Kidney epithelial cell (primary cell): ENCODE measurements around the gene ZNF101. TPM values are rescaled to one million over a fixed set of nuclear protein-coding genes. Genes with fewer than 3 reads are reported as not detected.
"Not testable (repeated sequence)": the region's sequence is repeated elsewhere in the genome, so short reads cannot be mapped to it uniquely, and the experiment has no call there.

ENCODE experiments used
- DNase-seq: peaks from one replicate; pipeline ENCODE4 v3.0.0-alpha.2; 2010; ENCODE audit warnings: low read depth
- H3K27me3 ChIP-seq: 2 replicates; pipeline ENCODE4 v1.6.0; 2011; ENCODE audit warnings: low read length; ENCODE audit not compliant: control insufficient read depth, insufficient read depth
- H3K36me3 ChIP-seq: 2 replicates; pipeline ENCODE4 v1.5.1; 2011; ENCODE audit warnings: low read length; ENCODE audit not compliant: control insufficient read depth, insufficient read depth
- H3K4me3 ChIP-seq: 2 replicates; pipeline ENCODE4 v1.5.1; 2011; ENCODE audit warnings: low read depth, mild to moderate bottlenecking, control low read depth, low read length
- CTCF ChIP-seq: IDR thresholded peaks from 2 replicates; pipeline ENCODE4 v1.5.1; 2011; ENCODE audit warnings: mild to moderate bottlenecking, moderate library complexity, low read length, control low read depth, inconsistent platforms; ENCODE audit not compliant: insufficient read depth, poor library complexity, severe bottlenecking
- total RNA-seq: library from RNA; depleted of rRNA; stranded (reverse); fragments of >200 nt; gene quantifications from 2 replicates; pipeline ENCODE4 v1.2.3, GENCODE V29; 2015

The ZNF101 gene
- total RNA-seq, 1 donor from 2014 or later: 5.3 TPM

GRCh38 chr19:19661141-19661674 lies 7.4 kb upstream of the ZNF101 start:
- TF ChIP-seq CTCF: no peak
- Histone ChIP-seq H3K27me3 (no peaks in the 10 kb centered on the region), H3K36me3 (no peaks in the 10 kb centered on the region), H3K4me3 (no peak overlapping the region)
- DNase-seq: no peak

- no peak overlapping the region for H3K4me3 ChIP-seq
- DNase-seq: no peak
- no peak for TF ChIP-seq CTCF
- H3K27me3 ChIP-seq: no peaks in the 10 kb centered on the region
- H3K36me3 ChIP-seq: no peaks in the 10 kb centered on the region
These were observed 6.9 kb upstream of the ZNF101 start for GRCh38 chr19:19661675-19662251.

- H3K36me3 ChIP-seq: no peaks in the 10 kb centered on the region
- no peak for TF ChIP-seq CTCF
- H3K27me3 ChIP-seq: no peaks in the 10 kb centered on the region
- H3K4me3 ChIP-seq: peak overlapping the region; percentile 99
- DNase-seq: no peak
These were observed 6.3 kb upstream of the ZNF101 start for GRCh38 chr19:19662344-19662743.

GRCh38 chr19:19662871-19663255 lies 5.8 kb upstream of the ZNF101 start:
- H3K4me3 ChIP-seq: peak overlapping the region; percentile 99
- no peak for DNase-seq
- H3K27me3 ChIP-seq: no peaks in the 10 kb centered on the region
- no peaks in the 10 kb centered on the region for H3K36me3 ChIP-seq
- no peak for TF ChIP-seq CTCF

- no peaks in the 10 kb centered on the region for H3K27me3 ChIP-seq
- no peaks in the 10 kb centered on the region for H3K36me3 ChIP-seq
- H3K4me3 ChIP-seq: peak within 1 kb of the TSS; percentile 99
- peak; percentile 86 for DNase-seq
- no peak for TF ChIP-seq CTCF
These were observed 5.2 kb upstream of the ZNF101 start, which contains the start of gene ATP13A1 for GRCh38 chr19:19663256-19664120. TSS of gene ATP13A1 (minus strand) at chr19:19663676. CDS start at chr19:19663666, 10 bp downstream.

- not testable (repeated sequence) for H3K4me3 ChIP-seq, DNase-seq, H3K36me3 ChIP-seq, H3K27me3 ChIP-seq
These were observed 3.2 kb upstream of the ZNF101 start for GRCh38 chr19:19665420-19665948.
